Right ventricle myocardium superior (tissue), 1 donor: ENCODE measurements around the gene TXN2. TPM values are rescaled to one million over a fixed set of nuclear protein-coding genes. Genes with fewer than 3 reads are reported as not detected.

Source experiments
- ATAC-seq: fragments of 200-7000 bp; cut with Tn5 transposase; one replicate; pipeline ENCODE4 v1.9.1; 2020; ENCODE audit warnings: mild to moderate bottlenecking; ENCODE audit not compliant: poor library complexity
- DNase-seq: peaks from one replicate; pipeline ENCODE4 v3.0.0-alpha.2; 2020
- intact Hi-C: fragments of 100-400 bp; cut with DNase I; formaldehyde crosslinking; loops from one replicate; pipeline ENCODE4 v1.11.2; 2022
- total RNA-seq: library from RNA; stranded (reverse); fragmentation: NEBNext Ultra II Directional; extraction: Animal tissue kit (Norgen Biotek cat#: 25700); gene quantifications from one replicate; pipeline ENCODE4 v1.2.1, GENCODE V29; 2021
- donor health status: DM: no; HTN: yes; CAD: no; lungs with severe emphysema.

Gene TXN2
- total RNA-seq, 1 donor from 2014 or later: 123 TPM

- ATAC-seq (peak; percentile 80), DNase-seq (no peak)
- intact Hi-C loops: no loop called here
These were observed 62.1 kb downstream of the TXN2 start for GRCh38 chr22:36419177-36419911.

- intact Hi-C loops: no loop called here
- ATAC-seq (no peak), DNase-seq (no peak)
These were observed 64.2 kb downstream of the TXN2 start for GRCh38 chr22:36417281-36417686.

Other genes starting within 250 kb of the TXN2 start
- 58.6 TPM for gene APOL2, start 242.1 kb downstream of the TXN2 start, total RNA-seq
- gene APOL1, start 228.5 kb downstream of the TXN2 start, total RNA-seq: 16.8 TPM
- 138 TPM for gene MYH9, start 93.7 kb downstream of the TXN2 start, total RNA-seq
- gene FOXRED2, start 25.4 kb upstream of the TXN2 start, total RNA-seq: 10.3 TPM
- 66.2 TPM for gene EIF3D, start 47.5 kb upstream of the TXN2 start, total RNA-seq
- not detected for gene CACNG2, start 222.1 kb upstream of the TXN2 start, total RNA-seq